PC-9 (cell line): ENCODE measurements around the gene NTMT1. TPM values are rescaled to one million over a fixed set of nuclear protein-coding genes. Genes with fewer than 3 reads are reported as not detected.
"Not testable (repeated sequence)": the region's sequence is repeated elsewhere in the genome, so short reads cannot be mapped to it uniquely, and the experiment has no call there.

Experiments used
- BruUV-seq: library from RNA; stranded (reverse); fragments of 400-500 nt; replicated peaks from 2 replicates; lab custom pipeline; 2021; lab: Mats Ljungman, UMichigan
- CTCF ChIA-PET: fragments of 300-600 bp; sonication (Branson Sonifier 250); formaldehyde crosslinking; loops from one replicate; lab custom pipeline; 2022; ENCODE audit warnings: antibody characterized with exemption; lab: Charles Lee
- POLR2A ChIA-PET: fragments of 300-600 bp; sonication (Branson Sonifier 250); formaldehyde crosslinking; loops from one replicate; lab custom pipeline; 2022; ENCODE audit warnings: antibody characterized with exemption; ENCODE audit not compliant: unreplicated experiment; lab: Charles Lee
- DNase-seq, 2 experiments: peaks; one replicate each; pipeline versions ENCODE4 v3.0.0 to v3.0.0-alpha.2; 2015 to 2022; ENCODE audit warnings: mixed read lengths in 1 of 2
- H2AFZ ChIP-seq: fragments of 200-600 bp; sonication (generic); 2 replicates; pipeline ENCODE4 v1.8.1; 2017; ENCODE audit warnings: antibody characterized with exemption
- H3F3A ChIP-seq: fragments of 200-600 bp; sonication (generic); 2 replicates; pipeline ENCODE4 v1.8.1; 2017; ENCODE audit warnings: antibody characterized with exemption, mild to moderate bottlenecking, low read depth; ENCODE audit not compliant: insufficient read depth
- H3K27ac ChIP-seq: fragments of 200-600 bp; sonication (generic); 2 replicates; pipeline ENCODE4 v1.6.1; 2016; ENCODE audit warnings: mixed run types
- H3K27me3 ChIP-seq: fragments of 200-600 bp; sonication (generic); 2 replicates; pipeline ENCODE4 v1.6.1; 2016; ENCODE audit warnings: low read depth, mixed run types; ENCODE audit not compliant: insufficient read depth
- H3K36me3 ChIP-seq: fragments of 200-600 bp; sonication (generic); 2 replicates; pipeline ENCODE4 v1.6.1; 2016; ENCODE audit warnings: low read depth, mixed run types
- H3K4me1 ChIP-seq: fragments of 200-600 bp; sonication (generic); replicated peaks from 2 replicates; pipeline ENCODE4 v1.6.1; 2016; ENCODE audit warnings: mixed run types; ENCODE audit not compliant: insufficient read depth
- H3K4me2 ChIP-seq: fragments of 200-600 bp; sonication (generic); 2 replicates; pipeline ENCODE4 v1.6.1; 2017; ENCODE audit warnings: mixed run types
- H3K4me3 ChIP-seq: fragments of 200-600 bp; sonication (generic); 2 replicates; pipeline ENCODE4 v1.6.1; 2016; ENCODE audit warnings: mixed run types
- H3K79me2 ChIP-seq: fragments of 200-600 bp; sonication (generic); 2 replicates; pipeline ENCODE4 v1.6.1; 2017; ENCODE audit warnings: low read depth, mixed run types
- H3K9me2 ChIP-seq: fragments of 200-600 bp; sonication (generic); 2 replicates; pipeline ENCODE4 v1.8.1; 2017; ENCODE audit warnings: mild to moderate bottlenecking; ENCODE audit not compliant: insufficient read depth
- H3K9me3 ChIP-seq: fragments of 200-600 bp; sonication (generic); 2 replicates; pipeline ENCODE4 v1.8.1; 2016; ENCODE audit warnings: low read depth; ENCODE audit not compliant: insufficient read depth
- H4K20me1 ChIP-seq: fragments of 200-600 bp; sonication (generic); 2 replicates; pipeline ENCODE4 v1.8.1; 2017; ENCODE audit not compliant: insufficient read depth
- CTCF ChIP-seq: fragments of 200-600 bp; sonication (generic); conservative IDR thresholded peaks from 2 replicates; pipeline ENCODE4 v1.6.1; 2017; ENCODE audit warnings: mixed run types, antibody characterized with exemption, mild to moderate bottlenecking, moderate library complexity
- EZH2 ChIP-seq: fragments of 200-600 bp; sonication (generic); IDR thresholded peaks from 2 replicates; pipeline ENCODE4 v1.8.0; 2017; ENCODE audit warnings: antibody characterized with exemption, low read depth
- intact Hi-C: fragments of 100-400 bp; cut with micrococcal nuclease; formaldehyde crosslinking; loops from one replicate; pipeline ENCODE4 v1.10.0; 2022; ENCODE audit not compliant: unreplicated experiment
- total RNA-seq: library from RNA; stranded (reverse); gene quantifications from 2 replicates; pipeline ENCODE4 v1.2.3, GENCODE V29; 2021

Gene NTMT1
- total RNA-seq, 1 experiment from 2014 or later: 52.5 TPM

GRCh38 chr9:129635099-129636065 lies 9.4 kb downstream of the NTMT1 start:
- no peak for TF ChIP-seq CTCF
- no peak for TF ChIP-seq EZH2
- ChIA-PET CTCF (no interaction called here), POLR2A (no interaction called here)
- H4K20me1 ChIP-seq: peaks cover 65% of the 10 kb centered on the region
- peaks cover 41% of the 10 kb centered on the region for H3K79me2 ChIP-seq
- no peaks in the 10 kb centered on the region for H3K9me3 ChIP-seq
- no peaks in the 10 kb centered on the region for H3K36me3 ChIP-seq
- no peak overlapping the region for H3K4me3 ChIP-seq
- peaks cover 47% of the 10 kb centered on the region for H3F3A ChIP-seq
- H3K27ac ChIP-seq: no peak overlapping the region
- H2AFZ ChIP-seq: no peak overlapping the region
- no peaks in the 10 kb centered on the region for H3K27me3 ChIP-seq
- no TSS peak for BruUV-seq
- no peak for DNase-seq
- no peak overlapping the region for H3K4me2 ChIP-seq
- H3K9me2 ChIP-seq: no peaks in the 10 kb centered on the region
- intact Hi-C loops: no loop called here
- H3K4me1 ChIP-seq: peaks cover 4% of the 10 kb centered on the region

GRCh38 chr9:129636343-129636742 lies 10.4 kb downstream of the NTMT1 start:
- POLR2A ChIA-PET: interaction anchor here (0.7 kb wide), 2 partner anchors 9 to 807 kb away, joined by 6 read pairs; partner anchors contain the start of gene SPOUT1
- H2AFZ ChIP-seq, H3K27me3 ChIP-seq, intact Hi-C loops, H3K4me3 ChIP-seq, H3K27ac ChIP-seq, H3K4me2 ChIP-seq, BruUV-seq, DNase-seq, CTCF ChIA-PET, H3K9me2 ChIP-seq, H3K36me3 ChIP-seq, H3K9me3 ChIP-seq, H3K4me1 ChIP-seq: not testable (repeated sequence)
- H4K20me1 ChIP-seq: peaks cover 63% of the 10 kb centered on the region
- peaks cover 41% of the 10 kb centered on the region for H3K79me2 ChIP-seq
- H3F3A ChIP-seq: peaks cover 47% of the 10 kb centered on the region

- H3K4me1 ChIP-seq: peaks cover 8% of the 10 kb centered on the region
- ChIA-PET POLR2A (no interaction called here), CTCF (no interaction called here)
- no peaks in the 10 kb centered on the region for H3K27me3 ChIP-seq
- H3K4me3 ChIP-seq: no peak overlapping the region
- no peak for TF ChIP-seq CTCF
- TF ChIP-seq EZH2: no peak
- H2AFZ ChIP-seq: no peak overlapping the region
- no peaks in the 10 kb centered on the region for H3K36me3 ChIP-seq
- peaks cover 47% of the 10 kb centered on the region for H3F3A ChIP-seq
- no peak overlapping the region for H3K4me2 ChIP-seq
- no peaks in the 10 kb centered on the region for H3K9me2 ChIP-seq
- peaks cover 39% of the 10 kb centered on the region for H3K79me2 ChIP-seq
- H4K20me1 ChIP-seq: peaks cover 56% of the 10 kb centered on the region
- H3K9me3 ChIP-seq: no peaks in the 10 kb centered on the region
- no peak overlapping the region for H3K27ac ChIP-seq
- no TSS peak for BruUV-seq
- intact Hi-C loops: no loop called here
- DNase-seq: no peak
Observed at GRCh38 chr9:129637102-129637501, 11.1 kb downstream of the NTMT1 start.
